Prostate gland (tissue), 2 donors: ENCODE data around the gene RNF220. TPM values are rescaled to one million over a fixed set of nuclear protein-coding genes. Genes with fewer than 3 reads are reported as not detected.

Source experiments
- DNase-seq: peaks from one replicate; pipeline ENCODE4 v3.0.0-alpha.2; 2019; ENCODE audit warnings: low spot score
- H3K27ac ChIP-seq, 2 donors: fragments of 200-600 bp; sonication (generic); 2 replicates each; pipeline ENCODE4 v1.5.1; 2017 to 2019
- H3K27me3 ChIP-seq: fragments of 200-600 bp; sonication (generic); replicated peaks from 2 replicates; pipeline ENCODE4 v1.5.1; 2019; ENCODE audit not compliant: insufficient read depth
- H3K36me3 ChIP-seq, 2 donors: fragments of 200-600 bp; sonication (generic); 1 replicate in 1 of 2; 2 replicates in 1 of 2; pipeline versions ENCODE4 v1.5.1 to v1.8.1; 2017 to 2019
- H3K4me1 ChIP-seq: fragments of 200-600 bp; sonication (generic); replicated peaks from 2 replicates; pipeline ENCODE4 v1.5.1; 2019
- H3K4me3 ChIP-seq, 2 donors: fragments of 200-600 bp; sonication (generic); 2 replicates each; pipeline ENCODE4 v1.5.1; 2017 to 2019
- H3K9me3 ChIP-seq: fragments of 200-600 bp; sonication (generic); 2 replicates; pipeline ENCODE4 v1.5.1; 2017
- CTCF ChIP-seq, 4 experiments: fragments of 200-600 bp in 2 of 4; fragments of 450-650 bp in 2 of 4; sonication (generic) in 2 of 4; IDR thresholded peaks; 1 replicate in 3 of 4; 2 replicates in 1 of 4; pipeline ENCODE4 v1.5.1; 2016 to 2019; ENCODE audit warnings: antibody characterized with exemption in 4 of 4, mild to moderate bottlenecking in 2 of 4, moderate library complexity in 2 of 4
- POLR2A ChIP-seq: fragments of 450-650 bp; IDR thresholded peaks from one replicate; pipeline ENCODE4 v1.6.1; 2016; ENCODE audit warnings: antibody characterized with exemption, mild to moderate bottlenecking
- POLR2AphosphoS5 ChIP-seq: sonication (generic); formaldehyde crosslinking; IDR thresholded peaks from one replicate; pipeline ENCODE4 v1.6.1; 2017; ENCODE audit warnings: antibody characterized with exemption
- WGBS: methylation state at CpG from one replicate; pipeline ENCODE4 v1.1.5; 2018; 5-methylcytosine and 5-hydroxymethylcytosine counted together
- intact Hi-C: fragments of 100-400 bp; cut with DNase I; formaldehyde crosslinking; loops from one replicate; pipeline ENCODE4 v1.14.2; 2022
- total RNA-seq, 2 donors: library from RNA; depleted of rRNA; stranded (reverse); fragments of >200 nt; gene quantifications; one replicate each; pipeline ENCODE4 v1.1.0, GENCODE V29; 2016

RNF220 gene
- total RNA-seq, 2 donors from 2014 or later: 116 to 147 TPM

- Histone ChIP-seq H3K4me1 (no peaks in the 10 kb centered on the region), H3K27ac (no peak overlapping the region), H3K9me3 (no peaks in the 10 kb centered on the region), H3K4me3 (no peak overlapping the region), H3K36me3 (no peaks in the 10 kb centered on the region), H3K27me3 (no peaks in the 10 kb centered on the region)
- TF ChIP-seq POLR2A (no peak), POLR2AphosphoS5 (no peak), CTCF (IDR thresholded peaks at IDR 0.05) (no peak)
- intact Hi-C loops: no loop called here
- 59% methylated on average over 4 of the region's 4 CpGs for WGBS
- DNase-seq: no peak
Measured at GRCh38 chr1:44361478-44361877, 43.6 kb upstream of the RNF220 start.

DNA sequence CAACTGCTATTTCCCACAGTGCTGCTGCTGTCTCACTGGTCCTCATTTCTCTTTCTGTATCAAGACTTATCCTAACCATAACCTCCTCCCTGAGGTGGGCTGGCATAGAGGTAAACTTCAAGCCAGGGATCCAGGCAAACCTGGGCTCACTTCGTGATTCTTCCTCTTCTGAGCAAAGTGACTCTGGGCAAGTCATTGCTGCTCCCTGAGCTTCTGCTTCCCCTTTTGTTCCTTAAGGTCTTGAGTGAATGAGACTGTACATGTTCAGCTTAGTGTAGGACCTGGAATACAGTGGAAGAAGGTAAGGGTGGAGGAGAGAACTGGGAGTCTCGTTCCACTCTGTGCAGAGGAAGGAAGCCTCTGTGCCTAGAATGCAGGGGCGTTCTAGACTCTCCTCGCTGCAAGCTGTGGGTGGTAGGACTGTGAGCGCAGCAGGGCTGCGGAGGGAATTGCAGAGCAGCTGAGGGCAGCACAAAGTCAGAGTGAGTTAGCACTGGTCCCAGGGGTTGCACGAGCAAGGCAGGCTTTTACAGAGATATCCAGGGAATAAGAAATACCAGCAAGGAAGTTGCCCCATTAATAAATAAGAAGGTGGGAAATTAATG is 38.6 kb upstream of the RNF220 start:
- H3K9me3 ChIP-seq: no peaks in the 10 kb centered on the region

GRCh38 chr1:44367944-44368343 is 37.1 kb upstream of the RNF220 start:
- no peaks in the 10 kb centered on the region for H3K27me3 ChIP-seq
- no peak overlapping the region for H3K27ac ChIP-seq
- no peak overlapping the region for H3K4me3 ChIP-seq
- no peaks in the 10 kb centered on the region for H3K9me3 ChIP-seq
- intact Hi-C loops: no loop called here
- no peaks in the 10 kb centered on the region for H3K36me3 ChIP-seq
- WGBS: 100% methylated on average over 1 of the region's 1 CpG
- no peak for TF ChIP-seq CTCF (IDR thresholded peaks at IDR 0.05)
- no peak for DNase-seq
- H3K4me1 ChIP-seq: no peaks in the 10 kb centered on the region

More for the DNA sequence above, 38.6 kb upstream of the RNF220 start:
- Histone ChIP-seq H3K36me3 (no peaks in the 10 kb centered on the region), H3K27ac (no peak overlapping the region), H3K27me3 (no peaks in the 10 kb centered on the region), H3K4me3 (no peak overlapping the region), H3K4me1 (no peaks in the 10 kb centered on the region)
- intact Hi-C loops: no loop called here
- no peak for TF ChIP-seq POLR2AphosphoS5
- no peak for TF ChIP-seq CTCF (IDR thresholded peaks at IDR 0.05)
- no peak for TF ChIP-seq POLR2A
- DNase-seq: no peak
- 91% methylated on average over 7 of the region's 7 CpGs for WGBS

GRCh38 chr1:44368471-44369151 is 36.4 kb upstream of the RNF220 start:
- WGBS: 88% methylated on average over 12 of the region's 12 CpGs
- DNase-seq: no peak
- Histone ChIP-seq H3K4me1 (no peaks in the 10 kb centered on the region), H3K27me3 (no peaks in the 10 kb centered on the region), H3K4me3 (no peak overlapping the region), H3K27ac (no peak overlapping the region), H3K36me3 (no peaks in the 10 kb centered on the region), H3K9me3 (no peaks in the 10 kb centered on the region)
- TF ChIP-seq POLR2A (no peak), POLR2AphosphoS5 (no peak), CTCF (IDR thresholded peaks at IDR 0.05) (no peak)
- intact Hi-C loops: no loop called here

DNA sequence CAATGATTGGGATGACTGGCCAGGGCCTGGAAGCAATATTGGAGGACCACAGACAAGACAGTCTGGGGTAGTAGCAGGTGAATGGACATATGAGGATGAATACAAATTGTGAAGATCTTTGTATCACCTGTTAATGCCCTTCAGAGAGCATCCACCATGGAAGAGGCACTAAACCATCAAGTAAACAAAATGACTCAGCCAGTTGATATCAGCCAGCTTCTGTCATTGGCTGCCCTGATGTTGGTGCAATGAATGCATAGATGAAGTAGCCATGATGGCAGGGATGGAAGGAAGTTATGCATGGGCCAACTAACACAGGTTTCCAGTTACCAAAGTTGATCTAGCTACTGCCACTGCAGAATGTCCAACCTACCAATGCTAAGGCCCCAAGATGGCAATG is 33.8 kb upstream of the RNF220 start:
- Histone ChIP-seq H3K4me1 (no peaks in the 10 kb centered on the region), H3K27me3 (no peaks in the 10 kb centered on the region), H3K27ac (no peak overlapping the region), H3K9me3 (no peaks in the 10 kb centered on the region), H3K4me3 (no peak overlapping the region), H3K36me3 (no peaks in the 10 kb centered on the region)
- intact Hi-C loops: loop anchor here (10.0 kb wide), 1 partner anchor 284 kb away; no protein-coding TSS in a partner anchor
- no peak for TF ChIP-seq CTCF (IDR thresholded peaks at IDR 0.05)
- no peak for TF ChIP-seq POLR2AphosphoS5
- TF ChIP-seq POLR2A: no peak
- DNase-seq: no peak
